NCI-H2196 (cell line): Measurements from ENCODE around the gene WWC2.
"Not testable (repeated sequence)": the region's sequence is repeated elsewhere in the genome, so short reads cannot be mapped to it uniquely, and the experiment has no call there.

ENCODE experiments used
- DNase-seq: peaks from one replicate; lab custom pipeline; 2025; ENCODE audit not compliant: unreplicated experiment; lab: John Stamatoyannopoulos, UW

Gene WWC2

GRCh38 chr4:183100298-183100599 lies 1.2 kb downstream of the WWC2 start:
- no peak for DNase-seq

- DNase-seq, result no peak
Observed at GRCh38 chr4:183100827-183101226, 1.8 kb downstream of the WWC2 start.

GRCh38 chr4:183101956-183102480 lies 3.0 kb downstream of the WWC2 start:
- no peak for DNase-seq

GRCh38 chr4:183105092-183105491 lies 6.0 kb downstream of the WWC2 start:
- DNase-seq, result no peak

GRCh38 chr4:183106839-183107238 lies 7.8 kb downstream of the WWC2 start:
- DNase-seq, result no peak

GRCh38 chr4:183107891-183108459 lies 8.9 kb downstream of the WWC2 start:
- no peak for DNase-seq

GRCh38 chr4:183110244-183110643 lies 11.2 kb downstream of the WWC2 start:
- no peak for DNase-seq

GRCh38 chr4:183111452-183111885 lies 12.4 kb downstream of the WWC2 start:
- DNase-seq, result no peak

GRCh38 chr4:183118141-183118540 lies 19.1 kb downstream of the WWC2 start:
- DNase-seq, result no peak

GRCh38 chr4:183118585-183118984 lies 19.5 kb downstream of the WWC2 start:
- DNase-seq, result no peak

- not testable (repeated sequence) for DNase-seq
Observed at GRCh38 chr4:183121660-183122059, 22.6 kb downstream of the WWC2 start.

GRCh38 chr4:183124228-183124627 lies 25.2 kb downstream of the WWC2 start:
- DNase-seq, result no peak

- no peak for DNase-seq
Observed at GRCh38 chr4:183124865-183125264, 25.8 kb downstream of the WWC2 start.

GRCh38 chr4:183129125-183129524 lies 30.1 kb downstream of the WWC2 start:
- no peak for DNase-seq

- DNase-seq, result no peak
Observed at GRCh38 chr4:183129675-183130074, 30.6 kb downstream of the WWC2 start.

GRCh38 chr4:183130328-183131155 lies 31.5 kb downstream of the WWC2 start:
- DNase-seq, result peak; percentile 72

- DNase-seq, result no peak
Observed at GRCh38 chr4:183132081-183132480, 33.0 kb downstream of the WWC2 start.

- no peak for DNase-seq
Observed at GRCh38 chr4:183132865-183133264, 33.8 kb downstream of the WWC2 start.

GRCh38 chr4:183136855-183137254 lies 37.8 kb downstream of the WWC2 start:
- DNase-seq, result no peak

- no peak for DNase-seq
Observed at GRCh38 chr4:183139058-183139750, 40.1 kb downstream of the WWC2 start.

- no peak for DNase-seq
Observed at GRCh38 chr4:183139972-183140570, 41.0 kb downstream of the WWC2 start.

GRCh38 chr4:183140911-183141320 lies 41.9 kb downstream of the WWC2 start:
- no peak for DNase-seq
